H9 (cell line): ENCODE data around the gene ABCD1. TPM values are rescaled to one million over a fixed set of nuclear protein-coding genes. Genes with fewer than 3 reads are reported as not detected.

Source experiments
- DNase-seq: peaks from one replicate; pipeline ENCODE4 v3.0.0-alpha.2; 2017
- H2AFZ ChIP-seq: one replicate; pipeline ENCODE4 v1.6.1; 2013; ENCODE audit warnings: mild to moderate bottlenecking, low read length, control low read depth, moderate library complexity
- H2AK5ac ChIP-seq: 2 replicates; pipeline ENCODE4 v1.6.1; 2013; ENCODE audit warnings: low read length, control low read depth, mixed read lengths; ENCODE audit not compliant: insufficient read length
- H2BK120ac ChIP-seq: one replicate; pipeline ENCODE4 v1.6.1; 2013; ENCODE audit warnings: low read depth, mild to moderate bottlenecking, low read length, control low read depth, inconsistent platforms; ENCODE audit not compliant: poor library complexity, severe bottlenecking
- H2BK12ac ChIP-seq: 2 replicates; pipeline ENCODE4 v1.6.1; 2013; ENCODE audit warnings: low read length, control low read depth, mixed read lengths, low read depth; ENCODE audit not compliant: insufficient read length
- H2BK15ac ChIP-seq: 2 replicates; pipeline ENCODE4 v1.6.1; 2013; ENCODE audit warnings: low read depth, low read length, control low read depth
- H2BK20ac ChIP-seq: one replicate; pipeline ENCODE4 v1.6.1; 2013; ENCODE audit warnings: low read depth, mild to moderate bottlenecking, low read length, control low read depth, inconsistent platforms; ENCODE audit not compliant: poor library complexity, severe bottlenecking
- H2BK5ac ChIP-seq: 2 replicates; pipeline ENCODE4 v1.6.1; 2013; ENCODE audit warnings: low read length, control low read depth, mixed read lengths; ENCODE audit not compliant: insufficient read length
- H3K14ac ChIP-seq: 2 replicates; pipeline ENCODE4 v1.6.1; 2013; ENCODE audit warnings: low read length, control low read depth; ENCODE audit not compliant: insufficient read depth
- H3K18ac ChIP-seq: 2 replicates; pipeline ENCODE4 v1.6.1; 2013; ENCODE audit warnings: low read depth, mild to moderate bottlenecking, mixed read lengths, low read length, control low read depth; ENCODE audit not compliant: insufficient read length
- H3K23ac ChIP-seq: 2 replicates; pipeline ENCODE4 v1.6.1; 2013; ENCODE audit warnings: low read length, control low read depth, mixed read lengths, low read depth; ENCODE audit not compliant: insufficient read length
- H3K23me2 ChIP-seq: 2 replicates; pipeline ENCODE4 v1.6.1; 2013; ENCODE audit warnings: low read depth, mild to moderate bottlenecking, mixed read lengths, low read length, control low read depth; ENCODE audit not compliant: insufficient read length, poor library complexity, severe bottlenecking
- H3K27ac ChIP-seq: 2 replicates; pipeline ENCODE4 v1.5.1; 2013; ENCODE audit warnings: low read length, control low read depth, mixed read lengths, low read depth; ENCODE audit not compliant: insufficient read length
- H3K27me3 ChIP-seq: 2 replicates; pipeline ENCODE4 v1.6.1; 2013; ENCODE audit warnings: low read length, control low read depth, inconsistent platforms; ENCODE audit not compliant: insufficient read depth
- H3K4ac ChIP-seq: 2 replicates; pipeline ENCODE4 v1.6.1; 2013; ENCODE audit warnings: low read depth, mild to moderate bottlenecking, control low read depth, inconsistent platforms, low read length, moderate library complexity
- H3K4me1 ChIP-seq: 2 replicates; pipeline ENCODE4 v1.6.1; 2013; ENCODE audit warnings: low read length, control low read depth, inconsistent platforms; ENCODE audit not compliant: insufficient read depth
- H3K4me2 ChIP-seq: 2 replicates; pipeline ENCODE4 v1.6.1; 2013; ENCODE audit warnings: low read length, control low read depth, mixed read lengths; ENCODE audit not compliant: insufficient read length, insufficient read depth
- H3K56ac ChIP-seq: 2 replicates; pipeline ENCODE4 v1.6.1; 2013; ENCODE audit warnings: low read depth, mild to moderate bottlenecking, mixed read lengths, low read length, control low read depth; ENCODE audit not compliant: insufficient read length
- H3K79me1 ChIP-seq: 2 replicates; pipeline ENCODE4 v1.6.1; 2013; ENCODE audit warnings: low read depth, mild to moderate bottlenecking, moderate library complexity, low read length, control low read depth, inconsistent platforms; ENCODE audit not compliant: insufficient read depth, poor library complexity, severe bottlenecking
- H3K79me2 ChIP-seq: 2 replicates; pipeline ENCODE4 v1.6.1; 2013; ENCODE audit warnings: low read length, control low read depth, inconsistent platforms; ENCODE audit not compliant: insufficient read depth
- H3K9ac ChIP-seq: 2 replicates; pipeline ENCODE4 v1.6.1; 2013; ENCODE audit warnings: low read length, control low read depth, mixed read lengths; ENCODE audit not compliant: insufficient read length; ENCODE audit errors: extremely low read depth
- H3K9me3 ChIP-seq: one replicate; pipeline ENCODE4 v1.6.1; 2013; ENCODE audit warnings: low read depth, low read length, inconsistent platforms; ENCODE audit not compliant: control insufficient read depth
- H3T11ph ChIP-seq: one replicate; pipeline ENCODE4 v1.6.1; 2013; ENCODE audit warnings: mild to moderate bottlenecking, low read length, control low read depth, inconsistent platforms
- H4K20me1 ChIP-seq: one replicate; pipeline ENCODE4 v1.6.1; 2013; ENCODE audit not compliant: control insufficient read depth, insufficient read length, insufficient read depth
- H4K5ac ChIP-seq: 2 replicates; pipeline ENCODE4 v1.6.1; 2013; ENCODE audit warnings: low read depth, mild to moderate bottlenecking, mixed read lengths, low read length, control low read depth; ENCODE audit not compliant: insufficient read length
- H4K8ac ChIP-seq: replicated peaks from 2 replicates; pipeline ENCODE4 v1.6.1; 2013; ENCODE audit warnings: low read length, control low read depth, mixed read lengths, low read depth; ENCODE audit not compliant: insufficient read length
- H4K91ac ChIP-seq: 2 replicates; pipeline ENCODE4 v1.6.1; 2013; ENCODE audit warnings: low read depth, mild to moderate bottlenecking, moderate library complexity, mixed read lengths, low read length, control low read depth; ENCODE audit not compliant: insufficient read length
- H3K27ac Mint-ChIP-seq, 3 experiments: 2 replicates in 2 of 3; 3 replicates in 1 of 3; pipeline ENCODE4 v1.8.0; 2020 to 2021; ENCODE audit warnings: mixed read lengths in 3 of 3, mild to moderate bottlenecking in 1 of 3, moderate library complexity in 1 of 3
- H3K27me3 Mint-ChIP-seq: 2 replicates; pipeline ENCODE4 v1.8.0; 2021; ENCODE audit warnings: low read depth, mild to moderate bottlenecking, moderate library complexity, mixed read lengths
- H3K36me3 Mint-ChIP-seq, 3 experiments: 2 replicates in 2 of 3; 3 replicates in 1 of 3; pipeline ENCODE4 v1.8.0; 2020 to 2021; ENCODE audit warnings: low read depth in 3 of 3, mixed read lengths in 3 of 3; ENCODE audit not compliant: insufficient read depth in 1 of 3
- H3K4me1 Mint-ChIP-seq, 2 experiments: 2 replicates each; pipeline ENCODE4 v1.8.0; 2020; ENCODE audit warnings: mixed read lengths in 2 of 2
- H3K4me3 Mint-ChIP-seq, 2 experiments: 2 replicates in 1 of 2; 3 replicates in 1 of 2; pipeline ENCODE4 v1.8.0; 2020 to 2021; ENCODE audit warnings: mild to moderate bottlenecking in 2 of 2, mixed read lengths in 2 of 2, moderate library complexity in 1 of 2
- H3K9me3 Mint-ChIP-seq, 2 experiments: 2 replicates in 1 of 2; 3 replicates in 1 of 2; pipeline ENCODE4 v1.8.0; 2020; ENCODE audit warnings: mild to moderate bottlenecking in 2 of 2, mixed read lengths in 2 of 2, moderate library complexity in 1 of 2
- CTCF ChIP-seq: fragments of 200-600 bp; sonication (generic); conservative IDR thresholded peaks from 3 replicates; pipeline ENCODE4 v1.8.0; 2021; ENCODE audit warnings: antibody characterized with exemption, mild to moderate bottlenecking
- WGBS: extraction: QIAGEN DNeasy Blood & Tissue Kit; methylation state at CpG from one replicate; pipeline ENCODE4 v1.1.7; 2013; ENCODE audit warnings: missing lambda C conversion rate, low lambda C conversion rate, mixed read lengths; ENCODE audit not compliant: insufficient read length; ENCODE audit errors: extremely low coverage; 5-methylcytosine and 5-hydroxymethylcytosine counted together
- total RNA-seq: library from RNA; stranded (reverse); gene quantifications from 2 replicates; pipeline ENCODE4 v1.2.1, GENCODE V29; 2021

Gene ABCD1
- total RNA-seq, 1 experiment from 2014 or later = 11.1 TPM

- Histone ChIP-seq H3T11ph (no peak overlapping the region), H3K79me2 (no peaks in the 10 kb centered on the region), H3K27me3 (no peaks in the 10 kb centered on the region), H3K23ac (no peak overlapping the region), H2BK120ac (no peak overlapping the region), H4K5ac (no peak overlapping the region), H3K23me2 (no peaks in the 10 kb centered on the region), H3K18ac (no peak overlapping the region), H4K91ac (no peak overlapping the region), H3K14ac (no peak overlapping the region), H3K4me1 (no peaks in the 10 kb centered on the region), H4K8ac (no peak overlapping the region), H3K9me3 (peaks cover 8% of the 10 kb centered on the region), H3K4me2 (no peak overlapping the region), H2AFZ (no peak overlapping the region), H3K27ac (no peak overlapping the region), H3K9ac (no peak overlapping the region), H3K79me1 (no peaks in the 10 kb centered on the region), H2BK20ac (no peak overlapping the region), H3K56ac (no peak overlapping the region), H3K4ac (no peak overlapping the region), H4K20me1 (no peaks in the 10 kb centered on the region), H2BK15ac (no peak overlapping the region), H2BK12ac (no peak overlapping the region), H2AK5ac (no peak overlapping the region), H2BK5ac (no peak overlapping the region)
- Mint-ChIP-seq H3K9me3 (peaks cover 38 to 63% of the 10 kb centered on the region in 2 experiments), H3K27ac (no peak overlapping the region), H3K27me3 (peaks cover 2% of the 10 kb centered on the region; the same call in 1 of the 2 replicates), H3K4me1 (peaks cover 4 to 8% of the 10 kb centered on the region in 2 experiments), H3K4me3 (no peak overlapping the region), H3K36me3 (peaks cover 8 to 22% (median 9%) of the 10 kb centered on the region in 3 experiments; a peak in 6 of 7 replicates)
- no CpG with 5 or more reads among the region's 24 CpGs for WGBS
- no peak for DNase-seq
- TF ChIP-seq CTCF = no peak
Measured at GRCh38 chrX:153781428-153782047, 56.9 kb downstream of the ABCD1 start.
